Astrocyte of the cerebellum (primary cell): ENCODE measurements around the gene BID.
A peak's percentile ranks its signal among the peaks of the same experiment; 100 is the strongest.
"Not testable (repeated sequence)": the region's sequence is repeated elsewhere in the genome, so short reads cannot be mapped to it uniquely, and the experiment has no call there.

Experiments
- DNase-seq: peaks from one replicate; pipeline ENCODE4 v3.0.0-alpha.2; 2011; ENCODE audit warnings: low read depth
- H3K4me3 ChIP-seq: 2 replicates; pipeline ENCODE4 v1.5.1; 2011; ENCODE audit warnings: mild to moderate bottlenecking, low read depth, low read length, moderate library complexity
- CTCF ChIP-seq: IDR thresholded peaks from 2 replicates; pipeline ENCODE4 v1.5.1; 2012; ENCODE audit warnings: low read length, low read depth, moderate library complexity, mild to moderate bottlenecking; ENCODE audit errors: missing control alignments
- in situ Hi-C: cut with HindIII; loops from 2 replicates; pipeline ENCODE4 v1.10.0; 2017; ENCODE audit warnings: low sequenced_read_pairs

BID gene

GRCh38 chr22:17772249-17772957 is 1.9 kb downstream of the BID start:
- in situ Hi-C loops = no loop called here
- no peak for TF ChIP-seq CTCF
- H3K4me3 ChIP-seq = peak overlapping the region; percentile 55
- DNase-seq = no peak

GRCh38 chr22:17770180-17771077 is 3.8 kb downstream of the BID start:
- in situ Hi-C loops = no loop called here
- no peak overlapping the region for H3K4me3 ChIP-seq
- no peak for TF ChIP-seq CTCF
- DNase-seq = no peak

- H3K4me3 ChIP-seq = no peak overlapping the region
- TF ChIP-seq CTCF = no peak
- in situ Hi-C loops = no loop called here
- DNase-seq = no peak
Measured at GRCh38 chr22:17769716-17770082, 4.6 kb downstream of the BID start.

- DNase-seq = no peak
- in situ Hi-C loops = no loop called here
- no peak for TF ChIP-seq CTCF
- no peak overlapping the region for H3K4me3 ChIP-seq
Measured at GRCh38 chr22:17769013-17769715, 5.1 kb downstream of the BID start.

- DNase-seq = no peak
- in situ Hi-C loops = no loop called here
- no peak overlapping the region for H3K4me3 ChIP-seq
- TF ChIP-seq CTCF = no peak
Measured at GRCh38 chr22:17767233-17768065, 6.8 kb downstream of the BID start.

- in situ Hi-C loops, H3K4me3 ChIP-seq, DNase-seq: not testable (repeated sequence)
Measured at GRCh38 chr22:17764852-17765251, 9.4 kb downstream of the BID start.
